ENCODE measurements around the gene DLX6. TPM values are rescaled to one million over a fixed set of nuclear protein-coding genes. Genes with fewer than 3 reads are reported as not detected.

Gene DLX6
- total RNA-seq, 3 donors from 2014 or later = 0.32 TPM; not detected in 2

GRCh38 chr7:96986901-96987300, 18.5 kb upstream of the DLX6 start:
- Histone ChIP-seq H3K4me3 (no peak overlapping the region), H3K36me3 (ENCODE audit: low read depth) (no peaks in the 10 kb centered on the region), H3K4me1 (ENCODE audit: low read depth) (no peaks in the 10 kb centered on the region), H3K9me3 (no peaks in the 10 kb centered on the region)
- intact Hi-C loops (cut with DNase I, micrococcal nuclease) = no loop called here
- no peak for ATAC-seq
- TF ChIP-seq CTCF (IDR thresholded peaks at IDR 0.05) = no peak
- DNase-seq = no peak

GRCh38 chr7:96987719-96988118, 17.6 kb upstream of the DLX6 start:
- DNase-seq (no peak), ATAC-seq (no peak)
- TF ChIP-seq CTCF (IDR thresholded peaks at IDR 0.05) = no peak
- Histone ChIP-seq H3K9me3 (no peaks in the 10 kb centered on the region), H3K36me3 (ENCODE audit: low read depth) (no peaks in the 10 kb centered on the region), H3K4me3 (no peak overlapping the region), H3K4me1 (ENCODE audit: low read depth) (no peaks in the 10 kb centered on the region)
- intact Hi-C loops (cut with DNase I, micrococcal nuclease) = no loop called here

GRCh38 chr7:96989241-96989858, 16.0 kb upstream of the DLX6 start:
- intact Hi-C loops (cut with DNase I, micrococcal nuclease) = no loop called here
- H3K9me3 ChIP-seq = no peaks in the 10 kb centered on the region
- no peak for ATAC-seq
- H3K36me3 ChIP-seq (ENCODE audit: low read depth) = no peaks in the 10 kb centered on the region
- no peak for DNase-seq
- no peaks in the 10 kb centered on the region for H3K4me1 ChIP-seq (ENCODE audit: low read depth)
- no peak for TF ChIP-seq CTCF (IDR thresholded peaks at IDR 0.05)
- H3K4me3 ChIP-seq = no peak overlapping the region

- H3K4me3 ChIP-seq = no peak overlapping the region
- no peaks in the 10 kb centered on the region for H3K36me3 ChIP-seq (ENCODE audit: low read depth)
- DNase-seq = no peak
- no peaks in the 10 kb centered on the region for H3K4me1 ChIP-seq (ENCODE audit: low read depth)
- ATAC-seq = no peak
- intact Hi-C loops (cut with DNase I, micrococcal nuclease) = no loop called here
- no peaks in the 10 kb centered on the region for H3K9me3 ChIP-seq
- no peak for TF ChIP-seq CTCF (IDR thresholded peaks at IDR 0.05)
Measured at GRCh38 chr7:96989859-96990317, 15.5 kb upstream of the DLX6 start.

- intact Hi-C loops (cut with DNase I, micrococcal nuclease) = no loop called here
- DNase-seq = no peak
- no peak for TF ChIP-seq CTCF (IDR thresholded peaks at IDR 0.05)
- Histone ChIP-seq H3K36me3 (ENCODE audit: low read depth) (no peaks in the 10 kb centered on the region), H3K4me1 (ENCODE audit: low read depth) (no peaks in the 10 kb centered on the region), H3K9me3 (no peaks in the 10 kb centered on the region), H3K4me3 (no peak overlapping the region)
- ATAC-seq = no peak
Measured at GRCh38 chr7:96991546-96992191, 13.7 kb upstream of the DLX6 start.
